Activated CD4-positive, CD25-positive, alpha-beta regulatory T cell treated with anti-CD3 and anti-CD28 coated beads, Interleukin-2, amount 50 U/mL, for 24 hours (primary cell): ENCODE measurements around the gene PZP.
"Not testable (repeated sequence)": the region's sequence is repeated elsewhere in the genome, so short reads cannot be mapped to it uniquely, and the experiment has no call there.

Source experiments
- ATAC-seq, 2 donors: fragments of 150-1000 bp; cut with Tn5 transposase; one replicate each; pipeline ENCODE4 v1.10.0; 2021; ENCODE audit warnings: mild to moderate bottlenecking in 1 of 2, moderate library complexity in 1 of 2

The PZP gene

GRCh38 chr12:9180810-9181209 lies 27.4 kb downstream of the PZP start:
- no peak for ATAC-seq

- no peak for ATAC-seq
These were observed 28.4 kb downstream of the PZP start for GRCh38 chr12:9179781-9180180.

GRCh38 chr12:9169979-9170634 lies 38.1 kb downstream of the PZP start:
- ATAC-seq, result no peak

GRCh38 chr12:9167345-9167744 lies 40.9 kb downstream of the PZP start:
- ATAC-seq, result not testable (repeated sequence)

- ATAC-seq, result no peak
These were observed 44.8 kb downstream of the PZP start for GRCh38 chr12:9163392-9163791.

- ATAC-seq, result no peak
These were observed 52.1 kb downstream of the PZP start for GRCh38 chr12:9156119-9156518.

GRCh38 chr12:9149372-9149771 lies 58.8 kb downstream of the PZP start:
- no peak for ATAC-seq

- no peak for ATAC-seq
These were observed 59.3 kb downstream of the PZP start for GRCh38 chr12:9148926-9149325.

- no peak for ATAC-seq
These were observed 60.7 kb downstream of the PZP start for GRCh38 chr12:9147461-9147860.

- ATAC-seq, result no peak
These were observed 63.5 kb downstream of the PZP start for GRCh38 chr12:9144730-9145106.

- no peak for ATAC-seq
These were observed 64.1 kb downstream of the PZP start for GRCh38 chr12:9143929-9144729.

GRCh38 chr12:9143137-9143536 lies 65.1 kb downstream of the PZP start:
- no peak for ATAC-seq

- not testable (repeated sequence) for ATAC-seq
These were observed 68.5 kb downstream of the PZP start for GRCh38 chr12:9139588-9140290.

- no peak for ATAC-seq
These were observed 72.3 kb downstream of the PZP start for GRCh38 chr12:9135903-9136310.

GRCh38 chr12:9134981-9135628 lies 73.1 kb downstream of the PZP start:
- no peak for ATAC-seq

- no peak for ATAC-seq
These were observed 74.8 kb downstream of the PZP start for GRCh38 chr12:9133216-9133916.

GRCh38 chr12:9132008-9132535 lies 76.1 kb downstream of the PZP start:
- no peak for ATAC-seq

GRCh38 chr12:9130244-9130643 lies 78.0 kb downstream of the PZP start:
- ATAC-seq, result no peak

GRCh38 chr12:9127936-9128663 lies 80.1 kb downstream of the PZP start:
- ATAC-seq, result no peak

GRCh38 chr12:9127484-9127883 lies 80.7 kb downstream of the PZP start:
- ATAC-seq, result no peak

GRCh38 chr12:9124383-9125031 lies 83.7 kb downstream of the PZP start:
- no peak for ATAC-seq
